Epithelial cell of esophagus (primary cell): ENCODE data around the gene LRG1.

Source experiments
- DNase-seq: peaks from one replicate; pipeline ENCODE4 v3.0.0; 2010; ENCODE audit warnings: low read depth
- H3K4me3 ChIP-seq: 2 replicates; pipeline ENCODE4 v1.5.1; 2011; ENCODE audit warnings: mild to moderate bottlenecking, low read length, control low read depth
- TF ChIP-seq, protein P1 (sequence below): IDR thresholded peaks from 2 replicates; pipeline ENCODE4 v1.5.1; 2011; ENCODE audit warnings: low read depth, mild to moderate bottlenecking, low read length, control low read depth, inconsistent platforms; ENCODE audit not compliant: insufficient read depth; ENCODE audit errors: missing control alignments

LRG1 gene

GRCh38 chr19:4575267-4576015 is 35.6 kb upstream of the LRG1 start:
- TF ChIP-seq, protein P1, sequence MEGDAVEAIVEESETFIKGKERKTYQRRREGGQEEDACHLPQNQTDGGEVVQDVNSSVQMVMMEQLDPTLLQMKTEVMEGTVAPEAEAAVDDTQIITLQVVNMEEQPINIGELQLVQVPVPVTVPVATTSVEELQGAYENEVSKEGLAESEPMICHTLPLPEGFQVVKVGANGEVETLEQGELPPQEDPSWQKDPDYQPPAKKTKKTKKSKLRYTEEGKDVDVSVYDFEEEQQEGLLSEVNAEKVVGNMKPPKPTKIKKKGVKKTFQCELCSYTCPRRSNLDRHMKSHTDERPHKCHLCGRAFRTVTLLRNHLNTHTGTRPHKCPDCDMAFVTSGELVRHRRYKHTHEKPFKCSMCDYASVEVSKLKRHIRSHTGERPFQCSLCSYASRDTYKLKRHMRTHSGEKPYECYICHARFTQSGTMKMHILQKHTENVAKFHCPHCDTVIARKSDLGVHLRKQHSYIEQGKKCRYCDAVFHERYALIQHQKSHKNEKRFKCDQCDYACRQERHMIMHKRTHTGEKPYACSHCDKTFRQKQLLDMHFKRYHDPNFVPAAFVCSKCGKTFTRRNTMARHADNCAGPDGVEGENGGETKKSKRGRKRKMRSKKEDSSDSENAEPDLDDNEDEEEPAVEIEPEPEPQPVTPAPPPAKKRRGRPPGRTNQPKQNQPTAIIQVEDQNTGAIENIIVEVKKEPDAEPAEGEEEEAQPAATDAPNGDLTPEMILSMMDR = no peak
- H3K4me3 ChIP-seq = no peak overlapping the region
- DNase-seq = peak; percentile 45

- H3K4me3 ChIP-seq = no peak overlapping the region
- TF ChIP-seq, protein P1 = no peak
Measured at GRCh38 chr19:4573682-4574081, 33.8 kb upstream of the LRG1 start.

DNA sequence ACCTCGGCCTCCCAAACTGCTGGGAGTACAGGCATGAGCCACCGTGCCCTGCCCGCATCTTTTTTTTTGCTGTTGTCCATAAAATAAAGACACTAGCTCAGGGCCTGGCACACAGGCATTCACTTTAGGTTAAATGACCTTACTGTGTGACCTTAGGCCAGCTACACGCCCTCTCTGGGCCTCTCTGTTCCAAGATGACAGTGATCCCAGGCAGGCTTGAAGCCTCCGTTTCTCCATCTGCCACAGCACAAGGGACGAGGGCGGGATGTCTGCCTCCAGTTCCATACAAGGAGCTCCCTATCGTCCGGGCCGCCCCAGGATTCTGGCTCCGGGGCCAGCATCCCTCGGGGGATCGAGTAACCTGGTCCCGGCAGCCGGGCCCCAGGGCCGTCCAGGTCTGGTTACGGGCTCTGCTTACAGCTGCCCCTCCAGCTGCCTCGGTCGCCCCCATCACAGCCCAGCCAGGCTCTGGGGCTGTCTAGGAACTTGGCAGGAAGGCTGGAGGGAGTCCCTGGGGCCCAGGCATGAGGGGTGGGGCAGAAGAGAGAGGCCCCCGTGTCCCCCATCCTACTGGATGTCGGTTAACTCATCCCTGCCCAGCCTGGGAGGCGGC is 31.6 kb upstream of the LRG1 start:
- TF ChIP-seq, protein P1 = no peak

More at GRCh38 chr19:4573682-4574081, 33.8 kb upstream of the LRG1 start:
- DNase-seq = no peak

GRCh38 chr19:4570916-4571304 is 31.1 kb upstream of the LRG1 start:
- no peak for DNase-seq
- no peak overlapping the region for H3K4me3 ChIP-seq
- TF ChIP-seq, protein P1 = no peak

More for the DNA sequence above, 31.6 kb upstream of the LRG1 start:
- DNase-seq = no peak
- no peak overlapping the region for H3K4me3 ChIP-seq

- no peak overlapping the region for H3K4me3 ChIP-seq
- no peak for DNase-seq
Measured at GRCh38 chr19:4570402-4570801, 30.6 kb upstream of the LRG1 start.

GRCh38 chr19:4568886-4569285 is 29.1 kb upstream of the LRG1 start:
- TF ChIP-seq, protein P1 = no peak
- DNase-seq = no peak
- no peak overlapping the region for H3K4me3 ChIP-seq

More at GRCh38 chr19:4570402-4570801, 30.6 kb upstream of the LRG1 start:
- TF ChIP-seq, protein P1 = no peak
